Endodermal cell (in vitro differentiated cells): ENCODE results near the gene MARCHF3. TPM values are rescaled to one million over a fixed set of nuclear protein-coding genes. Genes with fewer than 3 reads are reported as not detected.
A peak's percentile ranks its signal among the peaks of the same experiment; 100 is the strongest.

Experiments
- DNase-seq: peaks from one replicate; pipeline ENCODE4 v3.0.0-alpha.2; 2017
- H3K27ac ChIP-seq: 2 replicates; pipeline ENCODE4 v1.5.1; 2013; ENCODE audit warnings: mild to moderate bottlenecking, low read depth, low read length, moderate library complexity
- H3K27me3 ChIP-seq: 2 replicates; pipeline ENCODE4 v1.6.1; 2013; ENCODE audit warnings: mild to moderate bottlenecking, low read length, moderate library complexity; ENCODE audit not compliant: insufficient read depth, control insufficient read depth, poor library complexity, severe bottlenecking
- H3K36me3 ChIP-seq: 2 replicates; pipeline ENCODE4 v1.7.0; 2013; ENCODE audit warnings: mild to moderate bottlenecking, low read length, moderate library complexity; ENCODE audit not compliant: control insufficient read depth, insufficient read depth
- H3K4me1 ChIP-seq: one replicate; pipeline ENCODE4 v1.7.0; 2013; ENCODE audit warnings: low read length; ENCODE audit not compliant: control insufficient read depth, insufficient read depth
- H3K4me3 ChIP-seq: 2 replicates; pipeline ENCODE4 v1.5.1; 2013; ENCODE audit warnings: mild to moderate bottlenecking, low read length, moderate library complexity
- H3K9ac ChIP-seq: 2 replicates; pipeline ENCODE4 v1.6.1; 2013; ENCODE audit warnings: mild to moderate bottlenecking, low read length, moderate library complexity; ENCODE audit not compliant: poor library complexity, severe bottlenecking; ENCODE audit errors: extremely low read depth
- H3K9me3 ChIP-seq: 2 replicates; pipeline ENCODE4 v1.6.1; 2013; ENCODE audit warnings: mild to moderate bottlenecking, low read length, moderate library complexity; ENCODE audit not compliant: control insufficient read depth
- H3K27ac Mint-ChIP-seq: 2 replicates; pipeline ENCODE4 v1.8.0; 2020; ENCODE audit warnings: mixed read lengths
- H3K27me3 Mint-ChIP-seq: 2 replicates; pipeline ENCODE4 v1.8.0; 2021; ENCODE audit warnings: mild to moderate bottlenecking, mixed read lengths; ENCODE audit not compliant: insufficient read depth
- H3K36me3 Mint-ChIP-seq: 2 replicates; pipeline ENCODE4 v1.8.0; 2020; ENCODE audit warnings: low read depth, mixed read lengths
- H3K4me1 Mint-ChIP-seq: 2 replicates; pipeline ENCODE4 v1.8.0; 2020; ENCODE audit warnings: mixed read lengths
- H3K4me3 Mint-ChIP-seq: 2 replicates; pipeline ENCODE4 v1.8.0; 2020; ENCODE audit warnings: mild to moderate bottlenecking, moderate library complexity, mixed read lengths
- H3K9me3 Mint-ChIP-seq: 2 replicates; pipeline ENCODE4 v1.8.0; 2020; ENCODE audit warnings: mild to moderate bottlenecking, mixed read lengths
- CTCF ChIP-seq: fragments of 200-600 bp; sonication (generic); conservative IDR thresholded peaks from 2 replicates; pipeline ENCODE4 v1.5.0; 2021; ENCODE audit warnings: antibody characterized with exemption, mild to moderate bottlenecking
- WGBS, 2 experiments: methylation state at CpG; one replicate each; pipeline versions ENCODE4 v1.1.5 to v1.1.7; 2013; ENCODE audit warnings: missing lambda C conversion rate in 2 of 2, mixed read lengths in 1 of 2; ENCODE audit not compliant: insufficient coverage in 1 of 2, insufficient read length in 1 of 2; 5-methylcytosine and 5-hydroxymethylcytosine counted together
- total RNA-seq, 2 donors: library from RNA; stranded (reverse); fragmentation: NEBNext Ultra II Directional in 1 of 2; extraction: Animal tissue kit (Norgen Biotek cat#: 25700) in 1 of 2; gene quantifications; 2 replicates in 1 of 2; 3 replicates in 1 of 2; pipeline ENCODE4 v1.2.1, GENCODE V29; 2021

Gene MARCHF3
- total RNA-seq, 2 donors from 2014 or later, result 4.4 to 11.3 TPM

- H3K27me3 Mint-ChIP-seq, result peaks cover 45% of the 10 kb centered on the region
- peaks cover 19% of the 10 kb centered on the region for H3K4me1 Mint-ChIP-seq
- 83 to 85% methylated on average over 8 to 12 of the region's 12 CpGs for WGBS, 2 experiments
- Histone ChIP-seq H3K36me3 (no peaks in the 10 kb centered on the region), H3K4me3 (peak overlapping the region; percentile 93), H3K4me1 (peaks cover 13% of the 10 kb centered on the region), H3K9ac (peak overlapping the region; percentile 8), H3K27me3 (peaks cover 13% of the 10 kb centered on the region), H3K27ac (no peak overlapping the region), H3K9me3 (no peaks in the 10 kb centered on the region)
- TF ChIP-seq CTCF, result no peak
- H3K27ac Mint-ChIP-seq, result no peak overlapping the region
- no peaks in the 10 kb centered on the region for H3K36me3 Mint-ChIP-seq
- peak overlapping the region; percentile 71 for H3K4me3 Mint-ChIP-seq
- no peaks in the 10 kb centered on the region for H3K9me3 Mint-ChIP-seq
- DNase-seq, result no peak
Measured at GRCh38 chr5:127028822-127029457, 1.4 kb downstream of the MARCHF3 start.

- 83 to 97% methylated on average over 1 of the region's 1 CpG for WGBS, 2 experiments
- no peaks in the 10 kb centered on the region for H3K9me3 ChIP-seq
- H3K27ac ChIP-seq, result no peak overlapping the region
- H3K9ac ChIP-seq, result no peak overlapping the region
- no peak overlapping the region for H3K27ac Mint-ChIP-seq
- H3K36me3 ChIP-seq, result no peaks in the 10 kb centered on the region
- H3K4me3 ChIP-seq, result peak overlapping the region; percentile 93
- peaks cover 19% of the 10 kb centered on the region for H3K4me1 Mint-ChIP-seq
- H3K9me3 Mint-ChIP-seq, result no peaks in the 10 kb centered on the region
- no peaks in the 10 kb centered on the region for H3K36me3 Mint-ChIP-seq
- no peak overlapping the region for H3K4me3 Mint-ChIP-seq
- H3K27me3 ChIP-seq, result peaks cover 8% of the 10 kb centered on the region
- TF ChIP-seq CTCF, result no peak
- peaks cover 31% of the 10 kb centered on the region for H3K27me3 Mint-ChIP-seq
- peaks cover 13% of the 10 kb centered on the region for H3K4me1 ChIP-seq
- no peak for DNase-seq
Measured at GRCh38 chr5:127027539-127027938, 2.8 kb downstream of the MARCHF3 start.

GRCh38 chr5:127026166-127026565 is 4.2 kb downstream of the MARCHF3 start:
- peaks cover 19% of the 10 kb centered on the region for H3K4me1 Mint-ChIP-seq
- no peak overlapping the region for H3K27ac ChIP-seq
- peaks cover 13% of the 10 kb centered on the region for H3K4me1 ChIP-seq
- no peaks in the 10 kb centered on the region for H3K27me3 ChIP-seq
- DNase-seq, result no peak
- H3K27ac Mint-ChIP-seq, result no peak overlapping the region
- no peaks in the 10 kb centered on the region for H3K36me3 Mint-ChIP-seq
- no peak overlapping the region for H3K9ac ChIP-seq
- WGBS, 2 experiments, result 95% methylated on average over 2 of the region's 2 CpGs; no CpG with 5 or more reads in 1 of the 2 experiments
- peaks cover 18% of the 10 kb centered on the region for H3K27me3 Mint-ChIP-seq
- no peak overlapping the region for H3K4me3 ChIP-seq
- H3K9me3 ChIP-seq, result no peaks in the 10 kb centered on the region
- H3K4me3 Mint-ChIP-seq, result no peak overlapping the region
- H3K36me3 ChIP-seq, result no peaks in the 10 kb centered on the region
- H3K9me3 Mint-ChIP-seq, result no peaks in the 10 kb centered on the region
- no peak for TF ChIP-seq CTCF
